Inferior parietal cortex (tissue), 1 donor: Measurements from ENCODE around the gene RBBP8NL.
A peak's percentile ranks its signal among the peaks of the same experiment; 100 is the strongest.

Experiments
- DNase-seq: peaks from one replicate; pipeline ENCODE4 v3.0.0-alpha.2; 2016; ENCODE audit errors: extremely low spot score

Gene RBBP8NL

DNA sequence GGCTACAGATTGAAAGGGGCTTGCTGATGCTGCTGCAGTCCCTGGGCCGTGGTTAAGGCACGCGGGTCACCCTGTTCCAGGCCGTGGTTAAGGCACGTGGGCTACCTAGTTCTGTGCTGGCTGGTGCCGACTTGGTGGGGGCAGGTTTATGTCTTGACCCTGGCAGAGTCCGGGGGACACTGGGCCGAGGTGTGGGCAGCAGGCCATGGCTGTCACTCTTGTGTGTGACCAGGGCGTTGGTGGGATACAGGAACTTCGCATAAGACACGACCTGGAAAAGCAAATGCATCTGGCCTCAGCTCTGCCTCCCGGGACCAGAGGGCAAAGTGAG lies 34.0 kb downstream of the RBBP8NL start:
- DNase-seq: no peak

- DNase-seq: no peak
Measured at GRCh38 chr20:62392621-62393334, 34.6 kb downstream of the RBBP8NL start.

GRCh38 chr20:62392077-62392418 lies 35.3 kb downstream of the RBBP8NL start:
- DNase-seq: no peak

DNA sequence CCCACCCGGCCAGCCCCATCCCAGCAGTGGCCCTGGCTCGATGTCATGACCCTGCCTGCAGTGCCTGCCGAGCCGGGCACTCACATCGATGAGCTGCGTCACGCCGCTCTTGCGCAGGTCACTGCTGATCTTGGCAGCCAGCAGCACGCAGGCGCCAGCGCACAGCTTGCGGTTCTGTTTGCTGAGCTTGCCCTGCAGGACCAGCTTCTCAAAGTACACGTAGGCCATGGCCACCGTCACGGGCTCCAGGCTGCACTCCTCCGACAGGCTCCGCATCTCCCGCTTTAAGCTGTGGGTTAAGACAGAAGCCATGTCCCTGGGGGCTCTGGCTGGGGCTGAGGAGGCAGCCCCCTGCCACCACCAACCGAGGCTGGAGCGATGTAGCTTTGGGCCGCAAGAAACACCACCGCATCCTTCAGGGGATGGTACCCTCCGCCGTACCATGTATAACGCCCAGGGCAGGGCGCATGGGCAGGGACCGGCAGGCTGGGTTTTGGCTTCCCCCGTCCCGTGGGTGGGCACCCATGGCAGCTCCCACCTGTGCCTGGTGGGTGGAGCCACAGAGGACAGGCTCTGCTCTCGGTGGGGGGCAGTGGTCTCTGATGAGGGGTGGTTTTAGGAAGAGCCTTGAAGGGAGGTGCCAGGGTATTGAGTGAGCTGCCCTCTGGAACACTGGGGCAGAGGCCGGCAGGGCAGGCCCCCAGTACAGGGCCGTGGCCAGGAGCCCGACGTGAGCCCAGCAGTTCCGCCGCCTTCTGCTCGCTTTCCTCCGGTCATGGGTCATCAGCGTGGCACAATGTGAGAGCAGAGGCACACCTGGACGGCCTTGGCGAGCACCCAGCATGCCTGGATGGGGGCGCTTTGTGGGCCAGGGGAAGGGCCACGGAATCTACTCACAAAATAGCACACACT lies 35.9 kb downstream of the RBBP8NL start:
- DNase-seq: no peak

DNA sequence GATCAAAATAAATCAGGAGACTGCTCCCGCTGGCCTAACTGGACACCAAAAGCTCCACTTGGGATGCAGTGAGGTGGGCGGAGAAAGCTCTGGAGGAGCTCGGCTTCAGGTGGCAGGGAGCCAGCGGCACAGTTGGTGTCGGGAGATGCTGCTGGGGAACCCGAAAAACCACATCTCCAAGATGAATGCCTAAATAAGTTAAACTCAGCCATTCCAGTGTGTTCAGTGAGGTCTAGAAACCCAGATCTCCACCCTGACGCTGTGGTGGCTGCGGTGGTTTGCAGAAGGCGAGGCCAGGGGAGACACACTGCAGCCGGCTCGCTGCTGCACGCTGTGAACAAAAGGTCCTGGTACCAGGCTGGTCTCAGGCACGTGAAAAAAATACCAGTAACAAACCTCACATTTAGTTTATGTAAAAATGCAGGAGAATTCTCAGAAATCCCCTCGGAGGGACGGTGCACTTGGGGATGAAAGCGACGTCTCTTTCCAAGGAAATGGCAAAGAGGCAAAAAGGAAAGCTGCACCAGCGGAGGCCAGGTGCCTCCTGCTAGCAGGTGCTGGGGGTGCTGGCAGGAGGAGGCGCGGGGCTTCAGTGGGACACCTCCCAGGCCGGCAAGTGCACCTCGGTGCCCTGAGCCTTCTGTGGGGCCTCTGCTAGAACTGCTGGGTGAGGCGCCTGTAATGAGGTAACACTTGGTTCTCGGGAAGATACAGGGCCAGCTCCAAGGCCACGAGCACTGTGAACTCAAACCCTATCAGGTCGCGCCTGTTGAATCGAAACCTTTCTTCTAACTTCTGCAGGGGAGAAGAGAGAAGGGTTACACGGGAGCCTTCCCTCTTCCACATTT lies 36.8 kb downstream of the RBBP8NL start:
- peak; percentile 50 for DNase-seq

- DNase-seq: no peak
Measured at GRCh38 chr20:62389601-62390087, 37.7 kb downstream of the RBBP8NL start.

- no peak for DNase-seq
Measured at GRCh38 chr20:62388839-62389600, 38.3 kb downstream of the RBBP8NL start.

GRCh38 chr20:62387933-62388635 lies 39.3 kb downstream of the RBBP8NL start:
- DNase-seq: no peak

- no peak for DNase-seq
Measured at GRCh38 chr20:62387219-62387913, 40.0 kb downstream of the RBBP8NL start.

- DNase-seq: peak; percentile 94
Measured at GRCh38 chr20:62386383-62387218, 40.7 kb downstream of the RBBP8NL start, which contains the start of gene RPS21. Gene RPS21, plus strand, starts transcription at chr20:62387103. Its CDS starts 236 bp downstream, at chr20:62387339.

- peak; percentile 74 for DNase-seq
Measured at GRCh38 chr20:62382306-62383198, 44.8 kb downstream of the RBBP8NL start.

DNA sequence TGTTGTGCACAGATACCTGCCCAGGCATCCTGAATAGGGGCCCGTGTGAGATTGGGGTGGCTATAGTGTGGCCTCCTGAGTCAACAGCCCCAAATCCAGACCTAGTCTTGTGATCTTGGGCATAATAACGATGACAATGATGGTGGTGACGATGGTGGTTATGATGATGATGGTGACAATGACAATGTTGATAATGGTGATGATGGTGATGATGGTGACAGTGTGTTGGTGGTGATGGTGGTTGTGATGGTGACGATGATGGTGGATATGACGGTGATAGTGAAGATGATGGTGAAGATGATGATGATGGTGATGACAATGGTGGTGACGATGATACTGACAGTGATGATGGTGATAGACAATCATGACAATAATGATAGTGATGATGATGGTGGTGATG lies 45.5 kb downstream of the RBBP8NL start:
- DNase-seq: no peak

- no peak for DNase-seq
Measured at GRCh38 chr20:62381202-62381797, 46.0 kb downstream of the RBBP8NL start.

DNA sequence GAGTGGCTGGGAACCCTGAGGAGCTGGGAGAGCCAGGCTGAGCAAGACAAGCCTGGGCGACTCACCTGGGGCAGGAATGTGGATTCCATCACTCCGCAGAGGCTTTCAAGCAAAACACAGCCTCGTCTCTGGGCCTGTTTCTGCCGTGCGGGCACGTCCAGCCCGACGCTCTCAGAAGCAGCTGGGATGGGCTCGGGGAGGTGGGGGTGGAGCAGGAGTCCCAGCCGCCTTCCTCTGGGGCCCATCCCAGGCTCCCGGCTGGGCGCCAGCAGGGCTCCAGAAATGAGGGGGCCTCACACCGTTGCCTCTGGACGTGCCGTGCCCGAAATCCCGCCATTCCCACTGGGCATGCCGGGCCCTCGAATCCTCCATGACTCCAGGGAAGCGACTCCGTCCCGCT lies 49.1 kb downstream of the RBBP8NL start:
- no peak for DNase-seq

DNA sequence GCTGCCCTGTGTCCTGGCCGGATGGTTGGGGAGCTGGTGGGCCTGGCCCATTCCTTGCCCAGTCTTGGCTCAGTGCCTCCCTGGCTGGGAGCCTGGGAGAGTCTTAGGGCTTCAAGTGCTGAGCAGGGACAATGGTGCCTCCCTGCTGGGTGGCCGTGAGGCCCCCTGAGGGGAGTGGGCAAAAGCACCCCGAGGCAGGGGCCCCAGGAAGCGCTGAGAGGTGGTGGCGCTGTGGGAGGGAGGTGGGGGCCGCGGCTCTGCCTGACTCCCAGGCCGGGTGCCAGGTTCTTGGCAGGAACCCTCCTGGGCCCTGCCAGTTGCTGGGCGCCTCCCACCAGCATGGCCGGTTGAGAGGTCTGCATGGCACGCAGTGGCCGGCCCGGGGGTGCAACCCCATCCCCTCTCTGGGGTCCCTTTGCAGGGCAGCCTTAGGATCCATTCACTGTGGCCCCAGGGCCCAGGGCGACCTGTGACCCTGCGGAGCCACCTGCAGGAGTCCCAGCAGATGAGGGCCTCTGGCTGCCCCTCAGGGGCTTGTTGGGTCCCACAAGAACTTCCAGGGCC lies 49.6 kb downstream of the RBBP8NL start:
- no peak for DNase-seq

DNA sequence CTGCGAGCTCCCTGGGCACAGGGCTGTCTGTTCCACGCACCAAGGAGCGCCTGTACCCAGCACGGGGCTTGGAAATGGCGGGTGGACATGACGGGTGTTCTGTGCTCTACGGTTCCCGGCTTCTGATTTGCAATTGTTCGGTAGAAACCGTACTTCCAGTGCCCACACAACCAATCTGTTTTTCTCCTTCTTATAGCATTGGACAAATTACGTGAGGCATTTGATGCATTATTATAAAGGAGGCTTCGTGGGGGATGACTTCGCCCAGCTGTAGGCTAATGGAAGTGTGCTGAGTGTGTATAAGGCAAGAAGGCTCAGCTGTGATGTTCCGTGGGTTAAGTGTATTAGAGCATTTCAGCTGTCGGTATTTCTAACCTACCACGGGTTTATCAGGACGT lies 50.3 kb downstream of the RBBP8NL start:
- no peak for DNase-seq
